ENCODE measurements around the gene UBE2O.

The UBE2O gene

DNA sequence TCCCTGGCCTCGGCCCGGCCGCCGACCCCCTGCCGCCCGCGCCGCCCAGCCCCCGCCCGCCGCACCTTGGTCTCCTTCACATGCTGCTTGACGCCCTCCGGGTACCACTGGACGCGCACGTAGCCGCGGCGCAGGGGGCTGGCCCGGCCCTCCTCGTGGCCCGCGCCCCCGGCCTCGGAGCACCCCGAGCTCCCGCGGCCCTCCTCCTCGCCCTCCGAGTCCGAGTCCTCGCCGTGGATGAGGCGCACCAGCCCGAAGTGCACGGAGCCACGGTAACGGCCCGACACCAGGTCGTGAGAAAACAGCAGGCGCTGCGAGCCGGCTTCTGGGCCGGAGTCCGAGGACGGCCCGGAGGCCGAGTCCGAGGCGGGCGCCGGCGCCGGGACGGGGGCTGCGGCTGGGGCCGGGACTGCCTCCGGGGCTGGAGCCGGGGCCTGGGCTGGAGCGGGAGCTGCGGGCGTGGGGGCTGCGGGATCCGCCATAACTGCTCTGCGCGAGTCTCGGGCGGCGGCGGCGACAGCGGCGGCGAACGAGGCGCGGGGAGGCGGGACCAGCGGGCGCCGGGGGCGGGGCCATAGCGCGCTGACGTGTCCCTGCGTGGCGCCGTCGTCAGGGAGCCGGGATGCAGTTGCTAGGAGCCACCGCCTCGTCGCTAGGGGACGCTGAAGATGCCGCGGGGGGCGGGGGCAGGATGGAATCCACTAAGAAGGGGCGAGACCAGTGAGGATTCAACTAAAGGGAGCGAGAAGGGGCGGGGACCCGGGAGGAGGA, at the start of gene UBE2O:
Gene UBE2O (minus strand): TSS at position 493 of the 771 bp plus-strand sequence. CDS start 11 bp downstream, at position 482.
- DNase-seq = peak; percentile 91

DNA sequence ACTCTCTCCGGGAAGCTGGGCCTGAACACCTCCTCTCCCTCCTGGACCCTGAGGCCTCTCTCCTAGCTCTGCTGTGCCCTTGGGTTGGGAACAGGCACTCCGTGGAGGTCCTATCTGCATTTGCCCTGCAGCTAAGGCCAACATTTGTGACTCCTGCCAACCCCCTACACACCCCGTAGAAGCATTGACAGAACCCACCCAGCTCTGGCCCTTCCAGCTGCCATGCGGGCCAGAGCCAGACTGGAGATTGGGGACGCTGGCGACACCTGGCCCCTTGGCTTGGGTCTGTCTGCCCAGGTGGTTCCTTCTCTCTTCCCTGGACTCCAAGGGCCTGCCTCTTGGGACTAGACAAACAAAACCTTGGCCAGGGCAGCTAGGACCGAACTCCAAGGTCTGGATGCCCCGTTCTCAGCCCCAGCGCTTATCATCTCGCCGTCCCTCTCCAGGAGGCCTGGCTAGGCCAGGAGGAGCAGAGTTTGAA, 48.9 kb upstream of the UBE2O start:
- DNase-seq = no peak

- DNase-seq = peak; percentile 81 to 88
Measured at GRCh38 chr17:76501018-76501826, 48.3 kb upstream of the UBE2O start, which contains the start of gene RHBDF2. Gene RHBDF2, minus strand, starts transcription at chr17:76501423. Its CDS starts 19,899 bp downstream, at chr17:76481524.

DNA sequence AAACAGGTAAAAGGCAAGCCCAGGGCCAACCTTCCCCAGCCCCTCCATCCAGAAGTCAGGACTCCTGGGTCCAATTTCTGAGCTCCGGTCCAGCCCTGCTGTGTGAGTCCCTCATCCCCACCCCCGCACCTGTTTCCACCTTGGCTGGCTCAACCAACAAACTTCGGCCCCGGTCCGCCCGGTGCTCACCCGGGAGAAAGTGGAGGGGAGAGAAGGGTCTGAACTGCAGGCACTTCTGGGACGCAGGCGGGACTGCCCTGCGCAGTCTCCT, 47.7 kb upstream of the UBE2O start:
- no peak for DNase-seq

GRCh38 chr17:76500074-76500746, 47.3 kb upstream of the UBE2O start:
- DNase-seq = no peak

GRCh38 chr17:76499267-76499667, 46.3 kb upstream of the UBE2O start:
- DNase-seq = no peak

DNA sequence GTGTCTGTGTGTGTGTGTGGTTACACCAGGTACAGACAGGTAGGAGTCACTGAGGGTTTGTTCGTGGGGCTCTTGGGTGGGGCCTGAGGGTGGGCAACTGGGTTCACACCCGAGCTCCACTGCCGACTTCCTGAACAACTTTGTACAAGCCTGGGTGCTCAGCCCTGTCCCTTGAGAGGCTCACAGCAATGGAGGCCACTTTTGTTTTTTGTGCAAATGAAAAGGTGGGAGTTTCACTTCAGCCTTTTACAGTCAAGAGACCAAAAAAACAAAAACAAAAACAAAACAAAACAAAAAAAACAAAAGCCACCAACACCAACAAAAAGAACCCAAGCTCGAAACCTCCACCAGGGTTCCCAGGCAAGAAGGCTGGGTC, 45.9 kb upstream of the UBE2O start:
- no peak for DNase-seq

DNA sequence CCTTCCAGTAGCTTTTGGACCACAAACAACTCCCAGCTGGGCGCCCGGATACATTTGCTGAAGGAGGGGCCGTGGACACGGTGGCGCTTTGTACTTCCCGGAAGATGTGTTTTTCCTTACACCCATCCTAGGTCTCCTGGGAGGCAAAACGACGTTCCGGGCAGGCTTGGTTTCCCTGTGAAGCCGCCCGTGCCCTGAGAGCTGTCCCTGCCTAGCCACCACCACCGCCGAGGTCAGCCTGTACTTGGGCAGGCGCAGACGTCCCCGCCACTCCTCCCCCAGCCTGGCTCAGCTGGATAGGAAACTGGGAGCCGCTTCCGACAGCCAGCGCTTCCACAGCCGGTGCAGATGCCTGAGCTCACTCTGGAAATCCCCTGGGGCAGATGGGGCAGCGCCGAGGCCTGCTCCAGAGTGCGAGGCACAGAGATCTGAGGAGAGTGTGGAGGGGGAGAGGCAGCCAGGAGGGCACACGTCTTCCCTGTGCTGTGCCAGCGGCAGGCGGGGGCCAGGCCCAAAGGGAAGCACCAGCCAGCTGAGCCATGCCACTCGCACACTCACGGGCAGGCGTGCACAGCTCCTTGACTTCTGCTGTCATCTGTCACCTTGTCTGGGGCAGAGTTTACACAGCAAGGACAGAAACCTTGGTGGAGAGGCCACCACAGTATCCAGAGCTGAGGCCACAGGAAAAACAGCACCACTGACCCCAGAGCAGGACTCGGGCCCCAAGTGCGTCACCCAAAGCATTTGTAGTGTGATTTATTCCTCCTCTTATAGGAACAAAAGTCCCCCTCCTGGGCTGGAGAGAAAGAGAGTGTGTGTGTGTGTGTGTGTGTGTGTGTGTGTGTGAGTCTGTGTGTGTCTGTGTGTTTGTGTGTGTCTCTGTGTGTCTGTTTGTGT, 45.3 kb upstream of the UBE2O start:
- DNase-seq = peak in 1 of 2 experiments; percentile 12

- no peak for DNase-seq
Measured at GRCh38 chr17:76497699-76497978, 44.7 kb upstream of the UBE2O start.

GRCh38 chr17:76496464-76496863, 43.5 kb upstream of the UBE2O start:
- DNase-seq = no peak

DNA sequence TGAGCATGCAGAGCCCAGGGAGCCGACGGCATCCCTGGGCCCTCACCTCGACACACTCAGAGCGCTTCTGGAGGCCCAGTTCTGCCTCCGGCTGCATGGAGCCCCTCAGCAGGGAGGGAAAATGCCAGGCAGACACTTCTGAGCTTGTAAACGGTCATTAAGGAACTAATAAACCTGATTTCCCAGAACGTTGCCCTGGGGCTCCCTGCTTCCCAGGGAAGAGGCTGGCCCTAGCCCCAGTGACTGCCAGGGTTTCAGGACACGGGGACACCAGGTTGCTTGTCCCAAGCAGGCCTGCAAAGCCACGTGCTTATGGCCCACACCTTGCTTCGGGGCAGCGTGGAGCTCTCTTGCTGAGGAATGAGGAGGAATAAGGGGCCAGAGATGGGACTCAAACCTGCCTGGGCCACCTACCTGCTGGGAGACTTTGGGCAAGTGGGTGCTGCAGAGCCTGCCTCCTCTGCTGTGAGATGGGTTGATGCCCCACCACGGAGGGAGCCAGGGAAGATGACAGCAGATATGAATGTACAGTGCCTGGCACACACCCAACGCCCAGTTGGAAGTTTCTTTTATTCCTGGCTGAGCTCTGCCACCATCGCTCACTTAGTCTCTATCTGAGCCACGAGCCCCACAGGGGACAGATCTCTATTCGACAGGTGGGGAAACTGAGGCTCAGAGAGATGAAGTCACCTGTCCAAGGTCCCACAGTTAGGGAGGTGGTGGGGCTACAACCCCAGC, 42.9 kb upstream of the UBE2O start:
- DNase-seq = no peak

DNA sequence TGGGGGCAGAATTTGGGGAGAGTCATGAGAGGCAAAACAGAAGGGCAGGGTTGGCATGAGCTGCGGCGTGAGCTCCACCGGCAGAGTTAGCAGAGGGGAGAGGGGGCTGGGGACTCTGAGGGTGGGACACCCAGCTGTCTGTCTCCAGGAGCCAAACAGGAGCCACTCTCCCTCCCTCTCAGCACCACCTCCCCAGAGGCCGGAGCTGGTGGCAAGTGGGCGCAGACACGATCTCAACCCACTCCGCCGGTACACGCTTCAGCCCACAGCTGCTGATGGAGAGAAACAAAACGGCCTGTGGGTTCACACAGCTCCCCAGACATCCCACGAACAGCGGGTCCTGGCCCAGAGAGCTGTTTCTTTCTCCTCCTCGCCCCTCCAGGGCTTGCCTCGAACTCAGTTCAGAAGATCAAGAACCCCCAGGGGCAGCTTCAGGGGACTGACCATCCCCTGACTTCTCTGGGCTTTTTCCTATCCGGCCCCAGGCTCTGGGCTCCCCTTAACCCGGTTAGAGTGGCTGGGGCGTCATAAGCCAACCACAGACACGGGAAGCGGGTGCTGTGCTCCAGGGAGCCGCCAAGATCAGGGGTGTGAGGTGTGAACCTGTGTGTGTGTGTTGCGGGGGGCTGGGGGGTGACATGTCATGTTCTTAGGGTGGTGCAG, 40.7 kb upstream of the UBE2O start:
- no peak for DNase-seq

GRCh38 chr17:76492989-76493501, 40.1 kb upstream of the UBE2O start:
- peak; percentile 33 to 58 for DNase-seq

GRCh38 chr17:76492123-76492988, 39.4 kb upstream of the UBE2O start:
- no peak for DNase-seq

DNA sequence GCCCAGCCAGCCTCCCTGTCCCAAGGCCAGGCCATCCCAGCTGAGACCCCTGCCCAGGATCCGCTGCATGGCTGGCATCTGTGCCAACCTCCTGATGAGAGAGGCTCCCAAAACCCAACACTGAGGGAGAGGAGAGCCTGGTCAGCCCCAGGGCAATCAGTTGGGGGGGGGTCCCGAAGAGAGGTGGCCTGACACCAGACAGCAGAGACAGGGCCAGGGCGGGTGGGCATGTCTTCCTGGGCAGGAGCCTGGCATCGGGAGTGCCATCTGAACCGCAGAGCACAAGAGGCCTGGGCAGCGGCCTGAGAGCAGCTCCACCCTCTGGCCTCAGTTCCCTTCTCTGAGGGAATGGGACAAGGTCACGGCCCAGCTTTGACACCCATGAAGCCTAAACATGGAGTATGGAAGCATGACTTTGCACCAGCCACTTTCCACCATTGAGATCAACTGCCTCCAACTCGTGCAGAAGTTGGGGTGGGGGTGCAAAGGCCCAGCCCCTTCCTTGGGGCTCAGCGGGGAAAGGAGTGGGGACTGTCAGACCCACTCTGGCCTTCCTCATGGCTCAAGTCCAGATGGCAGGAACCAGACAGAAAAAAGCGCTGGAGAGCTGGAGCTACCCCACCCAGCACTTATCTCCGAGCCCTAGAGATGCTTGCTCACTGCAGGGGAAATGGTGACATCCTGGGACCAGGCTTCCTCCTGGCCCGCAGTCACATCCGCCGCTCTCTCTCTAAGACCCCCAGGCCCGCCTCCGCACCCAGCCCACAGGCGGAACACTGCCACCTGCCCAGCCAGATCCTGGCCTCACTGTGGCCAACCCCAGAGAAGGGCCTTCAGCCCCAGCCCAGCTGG, 38.5 kb upstream of the UBE2O start:
- DNase-seq = no peak

DNA sequence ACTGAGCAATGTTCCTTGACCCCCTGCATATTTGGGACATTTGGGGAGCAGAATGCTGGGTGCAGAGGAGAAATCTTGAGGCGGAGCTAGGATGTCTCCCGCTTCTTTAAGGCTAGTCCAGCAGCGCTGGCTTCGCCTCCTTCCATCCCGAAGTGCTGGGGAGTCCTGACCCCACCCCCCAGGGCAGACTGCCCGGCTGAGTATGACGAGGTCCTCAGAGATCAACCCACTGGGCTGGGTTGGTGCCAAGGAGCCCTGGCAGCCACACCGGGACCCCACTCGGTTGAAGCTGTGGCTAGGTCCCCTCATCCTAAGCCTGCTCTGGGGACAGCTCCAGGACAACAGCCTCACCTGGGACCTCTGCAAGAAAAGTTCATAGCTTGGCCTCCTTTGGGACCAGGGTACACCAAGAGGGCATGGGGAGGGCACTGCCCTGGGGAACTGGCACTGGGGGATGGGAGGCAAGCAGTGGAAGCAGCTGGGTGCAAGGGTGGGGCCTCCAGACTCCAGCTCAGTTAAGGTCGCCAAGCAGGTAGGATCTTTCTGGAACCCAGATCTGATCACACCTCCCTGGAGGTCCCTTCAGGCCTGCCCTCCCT, 37.3 kb upstream of the UBE2O start:
- DNase-seq = no peak

DNA sequence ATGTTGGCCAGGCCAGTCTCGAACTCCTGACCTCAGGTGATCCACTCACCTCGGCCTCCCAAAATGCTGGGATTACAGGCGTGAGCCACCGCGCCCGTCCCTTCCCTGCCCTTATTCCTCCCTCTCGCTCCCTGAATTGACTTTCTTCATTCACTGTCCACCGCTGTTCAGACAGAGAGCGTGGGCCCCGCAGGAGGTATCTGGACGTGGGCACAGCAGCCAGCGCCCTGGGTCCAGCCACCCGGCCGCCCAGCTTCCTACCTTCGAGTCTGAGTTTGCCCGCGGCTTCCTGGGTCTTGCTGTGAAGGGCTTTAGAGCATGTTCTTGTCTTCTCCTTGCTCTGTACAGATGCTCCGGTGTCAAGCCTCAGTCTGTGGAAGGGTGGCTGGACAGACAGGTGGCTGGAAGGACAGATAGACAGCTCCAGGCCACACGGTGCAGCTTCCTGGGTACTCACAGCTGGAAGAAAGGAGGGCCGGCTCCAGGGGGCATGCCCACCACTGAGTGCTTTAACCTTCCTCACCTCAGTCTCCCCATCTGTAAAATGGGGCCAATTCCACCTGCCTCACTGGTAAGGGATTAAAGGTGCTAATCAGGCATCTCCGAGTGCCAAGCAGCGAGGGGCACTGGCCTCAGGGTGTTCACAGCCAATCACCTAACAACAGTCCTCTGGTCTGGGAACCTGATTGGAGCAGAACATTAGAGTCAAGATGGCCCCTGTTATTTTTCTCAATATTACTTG, 34.7 kb upstream of the UBE2O start:
- DNase-seq = no peak

DNA sequence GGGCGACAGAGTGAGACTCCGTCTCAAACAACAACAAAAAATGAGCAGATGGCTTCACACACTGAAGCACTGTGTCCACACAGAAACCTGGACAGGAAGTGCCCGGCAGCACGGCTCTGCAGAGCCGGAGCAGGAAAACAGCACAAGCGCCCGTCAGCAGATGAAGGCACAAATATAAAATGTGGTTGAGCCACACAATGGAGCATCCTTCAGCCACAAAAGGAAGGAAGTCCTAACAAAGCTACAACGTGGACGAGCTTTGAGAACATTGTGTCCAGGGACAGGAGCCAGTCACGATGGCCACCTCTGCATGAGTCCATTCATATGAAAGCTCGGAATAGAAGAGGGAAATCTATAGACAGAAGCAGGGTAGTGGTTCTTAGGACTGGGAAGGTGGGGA, 32.6 kb upstream of the UBE2O start:
- DNase-seq = peak; percentile 17 to 26
